ENCODE results near the gene PHF3. TPM values are rescaled to one million over a fixed set of nuclear protein-coding genes. Genes with fewer than 3 reads are reported as not detected.

Gene PHF3
- total RNA-seq, 1 experiment from 2014 or later, result 56.4 TPM

- ChIA-PET POLR2A (no interaction called here), CTCF (interaction anchor here (0.7 kb wide), 1 partner anchor 77 kb away, joined by 3 read pairs; no protein-coding TSS in a partner anchor)
- Mint-ChIP-seq H3K4me3 (no peak overlapping the region), H3K27ac (no peak overlapping the region), H3K4me1 (peaks cover 19% of the 10 kb centered on the region), H3K36me3 (peaks cover 3% of the 10 kb centered on the region; the same call in 1 of the 2 replicates), H3K9me3 (no peaks in the 10 kb centered on the region), H3K27me3 (ENCODE audit: low read depth) (no peaks in the 10 kb centered on the region)
- ATAC-seq, result no peak
- no peak for TF ChIP-seq JUN (CRISPR knock-in tag; IDR thresholded peaks at IDR 0.05)
- no peak for TF ChIP-seq ATF1 (CRISPR knock-in tag; IDR thresholded peaks at IDR 0.05)
- TF ChIP-seq TEAD1 (CRISPR knock-in tag; IDR thresholded peaks at IDR 0.05), result no peak
- TF ChIP-seq, protein P1, sequence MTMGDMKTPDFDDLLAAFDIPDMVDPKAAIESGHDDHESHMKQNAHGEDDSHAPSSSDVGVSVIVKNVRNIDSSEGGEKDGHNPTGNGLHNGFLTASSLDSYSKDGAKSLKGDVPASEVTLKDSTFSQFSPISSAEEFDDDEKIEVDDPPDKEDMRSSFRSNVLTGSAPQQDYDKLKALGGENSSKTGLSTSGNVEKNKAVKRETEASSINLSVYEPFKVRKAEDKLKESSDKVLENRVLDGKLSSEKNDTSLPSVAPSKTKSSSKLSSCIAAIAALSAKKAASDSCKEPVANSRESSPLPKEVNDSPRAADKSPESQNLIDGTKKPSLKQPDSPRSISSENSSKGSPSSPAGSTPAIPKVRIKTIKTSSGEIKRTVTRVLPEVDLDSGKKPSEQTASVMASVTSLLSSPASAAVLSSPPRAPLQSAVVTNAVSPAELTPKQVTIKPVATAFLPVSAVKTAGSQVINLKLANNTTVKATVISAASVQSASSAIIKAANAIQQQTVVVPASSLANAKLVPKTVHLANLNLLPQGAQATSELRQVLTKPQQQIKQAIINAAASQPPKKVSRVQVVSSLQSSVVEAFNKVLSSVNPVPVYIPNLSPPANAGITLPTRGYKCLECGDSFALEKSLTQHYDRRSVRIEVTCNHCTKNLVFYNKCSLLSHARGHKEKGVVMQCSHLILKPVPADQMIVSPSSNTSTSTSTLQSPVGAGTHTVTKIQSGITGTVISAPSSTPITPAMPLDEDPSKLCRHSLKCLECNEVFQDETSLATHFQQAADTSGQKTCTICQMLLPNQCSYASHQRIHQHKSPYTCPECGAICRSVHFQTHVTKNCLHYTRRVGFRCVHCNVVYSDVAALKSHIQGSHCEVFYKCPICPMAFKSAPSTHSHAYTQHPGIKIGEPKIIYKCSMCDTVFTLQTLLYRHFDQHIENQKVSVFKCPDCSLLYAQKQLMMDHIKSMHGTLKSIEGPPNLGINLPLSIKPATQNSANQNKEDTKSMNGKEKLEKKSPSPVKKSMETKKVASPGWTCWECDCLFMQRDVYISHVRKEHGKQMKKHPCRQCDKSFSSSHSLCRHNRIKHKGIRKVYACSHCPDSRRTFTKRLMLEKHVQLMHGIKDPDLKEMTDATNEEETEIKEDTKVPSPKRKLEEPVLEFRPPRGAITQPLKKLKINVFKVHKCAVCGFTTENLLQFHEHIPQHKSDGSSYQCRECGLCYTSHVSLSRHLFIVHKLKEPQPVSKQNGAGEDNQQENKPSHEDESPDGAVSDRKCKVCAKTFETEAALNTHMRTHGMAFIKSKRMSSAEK (CRISPR knock-in tag; IDR thresholded peaks at IDR 0.05; ENCODE audit: borderline replicate concordance), result no peak
- TF ChIP-seq, protein P2, sequence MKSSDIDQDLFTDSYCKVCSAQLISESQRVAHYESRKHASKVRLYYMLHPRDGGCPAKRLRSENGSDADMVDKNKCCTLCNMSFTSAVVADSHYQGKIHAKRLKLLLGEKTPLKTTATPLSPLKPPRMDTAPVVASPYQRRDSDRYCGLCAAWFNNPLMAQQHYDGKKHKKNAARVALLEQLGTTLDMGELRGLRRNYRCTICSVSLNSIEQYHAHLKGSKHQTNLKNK (CRISPR knock-in tag; IDR thresholded peaks at IDR 0.05), result no peak
- no peak for TF ChIP-seq NR1H2 (CRISPR knock-in tag; IDR thresholded peaks at IDR 0.05)
- TF ChIP-seq OVOL2 (CRISPR knock-in tag; IDR thresholded peaks at IDR 0.05; ENCODE audit: borderline replicate concordance), result no peak
- TF ChIP-seq, protein P3, sequence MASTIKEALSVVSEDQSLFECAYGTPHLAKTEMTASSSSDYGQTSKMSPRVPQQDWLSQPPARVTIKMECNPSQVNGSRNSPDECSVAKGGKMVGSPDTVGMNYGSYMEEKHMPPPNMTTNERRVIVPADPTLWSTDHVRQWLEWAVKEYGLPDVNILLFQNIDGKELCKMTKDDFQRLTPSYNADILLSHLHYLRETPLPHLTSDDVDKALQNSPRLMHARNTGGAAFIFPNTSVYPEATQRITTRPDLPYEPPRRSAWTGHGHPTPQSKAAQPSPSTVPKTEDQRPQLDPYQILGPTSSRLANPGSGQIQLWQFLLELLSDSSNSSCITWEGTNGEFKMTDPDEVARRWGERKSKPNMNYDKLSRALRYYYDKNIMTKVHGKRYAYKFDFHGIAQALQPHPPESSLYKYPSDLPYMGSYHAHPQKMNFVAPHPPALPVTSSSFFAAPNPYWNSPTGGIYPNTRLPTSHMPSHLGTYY (CRISPR knock-in tag; IDR thresholded peaks at IDR 0.05), result no peak
- TF ChIP-seq ZNF671 (CRISPR knock-in tag; IDR thresholded peaks at IDR 0.05), result no peak
- DNase-seq (ENCODE audit: low spot score), result no peak
Observed at GRCh38 chr6:63675138-63675537, 39.5 kb downstream of the PHF3 start.

DNA sequence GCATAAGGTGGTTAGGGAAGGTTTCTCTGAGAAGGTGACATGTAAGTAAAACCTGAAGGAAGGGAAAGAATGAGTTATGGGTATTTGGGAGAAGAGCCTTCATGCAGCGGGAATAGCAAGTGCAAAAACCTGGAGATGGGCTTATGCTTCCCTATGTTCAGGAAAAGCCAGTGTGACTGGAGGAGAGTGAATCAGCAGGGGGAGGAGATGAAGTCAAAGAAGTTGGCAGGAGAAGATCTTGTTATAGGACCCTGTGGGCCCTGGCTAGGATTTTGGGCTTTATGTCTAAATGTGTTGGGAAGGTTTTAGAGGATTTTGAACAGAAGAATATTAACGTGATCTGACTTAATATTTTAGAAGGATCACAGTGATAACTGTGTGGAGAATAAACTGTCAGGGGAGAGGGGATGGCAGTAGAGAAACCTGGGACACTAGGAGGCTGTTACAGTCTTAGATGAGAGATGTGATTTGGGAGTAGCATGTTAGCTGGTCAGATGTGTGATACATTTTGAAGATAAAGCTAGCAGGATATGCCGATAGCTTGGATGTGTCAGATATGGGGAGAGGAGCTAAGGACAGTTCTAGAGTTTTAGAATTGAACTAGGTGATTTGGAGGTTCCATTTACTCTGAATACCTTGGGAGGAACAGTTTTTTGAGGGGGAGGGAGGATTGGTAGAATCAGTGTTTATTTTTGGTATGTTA is 41.0 kb downstream of the PHF3 start:
- Mint-ChIP-seq H3K27ac (no peak overlapping the region), H3K4me1 (peaks cover 20% of the 10 kb centered on the region), H3K9me3 (no peaks in the 10 kb centered on the region), H3K36me3 (peaks cover 14% of the 10 kb centered on the region), H3K27me3 (ENCODE audit: low read depth) (no peaks in the 10 kb centered on the region), H3K4me3 (no peak overlapping the region)
- DNase-seq (ENCODE audit: low spot score) (no peak), ATAC-seq (no peak)
- ChIA-PET CTCF (no interaction called here), POLR2A (no interaction called here)
- TF ChIP-seq IRF2 (CRISPR knock-in tag; IDR thresholded peaks at IDR 0.05; ENCODE audit: borderline replicate concordance, low read depth) (no peak), USF1 (CRISPR knock-in tag; IDR thresholded peaks at IDR 0.05) (no peak)

DNA sequence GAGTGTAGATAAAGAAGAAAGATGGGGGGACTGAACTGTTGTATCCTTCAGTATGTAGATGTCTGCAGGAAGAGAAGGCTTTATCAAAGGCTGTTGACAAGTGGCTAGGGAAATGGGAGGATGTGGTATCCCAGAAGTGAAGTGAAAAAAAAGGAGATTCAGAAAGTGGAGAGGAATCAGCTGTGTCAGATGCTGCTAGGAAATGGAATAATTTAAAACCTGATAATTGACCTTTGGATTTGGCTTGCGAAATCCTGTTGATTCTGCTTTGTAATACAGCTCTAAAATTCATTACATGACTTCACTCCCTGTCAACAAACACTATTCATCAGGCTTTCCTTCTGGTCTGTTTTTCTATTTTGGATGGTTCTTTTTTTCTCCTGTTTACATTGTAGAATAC is 41.7 kb downstream of the PHF3 start:
- DNase-seq (ENCODE audit: low spot score), result no peak
- Mint-ChIP-seq H3K36me3 (peaks cover 14% of the 10 kb centered on the region), H3K27me3 (ENCODE audit: low read depth) (no peaks in the 10 kb centered on the region), H3K4me3 (no peak overlapping the region), H3K4me1 (peaks cover 20% of the 10 kb centered on the region), H3K9me3 (no peaks in the 10 kb centered on the region), H3K27ac (no peak overlapping the region)
- no peak for ATAC-seq
- CTCF ChIA-PET, result no interaction called here
- TF ChIP-seq, protein P4, sequence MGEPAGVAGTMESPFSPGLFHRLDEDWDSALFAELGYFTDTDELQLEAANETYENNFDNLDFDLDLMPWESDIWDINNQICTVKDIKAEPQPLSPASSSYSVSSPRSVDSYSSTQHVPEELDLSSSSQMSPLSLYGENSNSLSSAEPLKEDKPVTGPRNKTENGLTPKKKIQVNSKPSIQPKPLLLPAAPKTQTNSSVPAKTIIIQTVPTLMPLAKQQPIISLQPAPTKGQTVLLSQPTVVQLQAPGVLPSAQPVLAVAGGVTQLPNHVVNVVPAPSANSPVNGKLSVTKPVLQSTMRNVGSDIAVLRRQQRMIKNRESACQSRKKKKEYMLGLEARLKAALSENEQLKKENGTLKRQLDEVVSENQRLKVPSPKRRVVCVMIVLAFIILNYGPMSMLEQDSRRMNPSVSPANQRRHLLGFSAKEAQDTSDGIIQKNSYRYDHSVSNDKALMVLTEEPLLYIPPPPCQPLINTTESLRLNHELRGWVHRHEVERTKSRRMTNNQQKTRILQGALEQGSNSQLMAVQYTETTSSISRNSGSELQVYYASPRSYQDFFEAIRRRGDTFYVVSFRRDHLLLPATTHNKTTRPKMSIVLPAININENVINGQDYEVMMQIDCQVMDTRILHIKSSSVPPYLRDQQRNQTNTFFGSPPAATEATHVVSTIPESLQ (CRISPR knock-in tag; IDR thresholded peaks at IDR 0.05), result no peak
- no peak for TF ChIP-seq ZNF512 (CRISPR knock-in tag; IDR thresholded peaks at IDR 0.05; ENCODE audit: borderline replicate concordance)
- TF ChIP-seq NR1H2 (CRISPR knock-in tag; IDR thresholded peaks at IDR 0.05), result no peak
- POLR2A ChIA-PET, result no interaction called here
